ENCODE measurements around the gene TDP2.
"Not testable (repeated sequence)": the region's sequence is repeated elsewhere in the genome, so short reads cannot be mapped to it uniquely, and the experiment has no call there.

The TDP2 gene

GRCh38 chr6:24646771-24647170, 19.9 kb downstream of the TDP2 start:
- TF ChIP-seq CTCF (IDR thresholded peaks at IDR 0.05; ENCODE audit: low read depth, low read length, missing control alignments), result no peak
- Histone ChIP-seq H3K36me3 (replicated peaks) (peaks cover 3% of the 10 kb centered on the region), H3K27ac (no peak overlapping the region), H3K4me3 (ENCODE audit: low read depth, low read length) (no peak overlapping the region), H3K27me3 (replicated peaks) (no peaks in the 10 kb centered on the region)
- DNase-seq, result peak; percentile 9
- in situ Hi-C loops (cut with HindIII; ENCODE audit: low pct_ligation_motif_present, low sequenced_read_pairs), result no loop called here

- no peak for DNase-seq
- in situ Hi-C loops (cut with HindIII; ENCODE audit: low pct_ligation_motif_present, low sequenced_read_pairs), result no loop called here
- no peak for TF ChIP-seq CTCF (IDR thresholded peaks at IDR 0.05; ENCODE audit: low read depth, low read length, missing control alignments)
Observed at GRCh38 chr6:24644377-24644776, 22.3 kb downstream of the TDP2 start.

GRCh38 chr6:24643920-24644319, 22.8 kb downstream of the TDP2 start:
- Histone ChIP-seq H3K27ac (no peak overlapping the region), H3K36me3 (replicated peaks) (no peaks in the 10 kb centered on the region), H3K4me3 (ENCODE audit: low read depth, low read length) (no peak overlapping the region), H3K27me3 (replicated peaks) (no peaks in the 10 kb centered on the region)
- no peak for DNase-seq
- in situ Hi-C loops (cut with HindIII; ENCODE audit: low pct_ligation_motif_present, low sequenced_read_pairs), result no loop called here
- TF ChIP-seq CTCF (IDR thresholded peaks at IDR 0.05; ENCODE audit: low read depth, low read length, missing control alignments), result no peak

More at GRCh38 chr6:24644377-24644776, 22.3 kb downstream of the TDP2 start:
- Histone ChIP-seq H3K36me3 (replicated peaks) (no peaks in the 10 kb centered on the region), H3K27me3 (replicated peaks) (no peaks in the 10 kb centered on the region), H3K4me3 (ENCODE audit: low read depth, low read length) (no peak overlapping the region), H3K27ac (no peak overlapping the region)

- in situ Hi-C loops (cut with HindIII; ENCODE audit: low pct_ligation_motif_present, low sequenced_read_pairs), result no loop called here
- Histone ChIP-seq H3K27me3 (replicated peaks) (no peaks in the 10 kb centered on the region), H3K4me3 (ENCODE audit: low read depth, low read length) (no peak overlapping the region), H3K36me3 (replicated peaks) (no peaks in the 10 kb centered on the region), H3K27ac (no peak overlapping the region)
- no peak for TF ChIP-seq CTCF (IDR thresholded peaks at IDR 0.05; ENCODE audit: low read depth, low read length, missing control alignments)
- DNase-seq, result no peak
Observed at GRCh38 chr6:24642061-24642460, 24.6 kb downstream of the TDP2 start.

- in situ Hi-C loops (cut with HindIII; ENCODE audit: low pct_ligation_motif_present, low sequenced_read_pairs); H3K4me3 ChIP-seq (ENCODE audit: low read depth, low read length): not testable (repeated sequence)
Observed at GRCh38 chr6:24640631-24641030, 26.1 kb downstream of the TDP2 start.

GRCh38 chr6:24640166-24640565, 26.5 kb downstream of the TDP2 start:
- in situ Hi-C loops (cut with HindIII; ENCODE audit: low pct_ligation_motif_present, low sequenced_read_pairs), result no loop called here
- no peak for TF ChIP-seq CTCF (IDR thresholded peaks at IDR 0.05; ENCODE audit: low read depth, low read length, missing control alignments)

More at GRCh38 chr6:24640631-24641030, 26.1 kb downstream of the TDP2 start:
- not testable (repeated sequence) for H3K27ac ChIP-seq; H3K27me3 ChIP-seq (replicated peaks); H3K36me3 ChIP-seq (replicated peaks); DNase-seq

More at GRCh38 chr6:24640166-24640565, 26.5 kb downstream of the TDP2 start:
- Histone ChIP-seq H3K4me3 (ENCODE audit: low read depth, low read length) (no peak overlapping the region), H3K27me3 (replicated peaks) (no peaks in the 10 kb centered on the region), H3K36me3 (replicated peaks) (no peaks in the 10 kb centered on the region), H3K27ac (no peak overlapping the region)
- DNase-seq, result no peak
